AG09319 (cell line): ENCODE data around the gene CSHL1.
A peak's percentile ranks its signal among the peaks of the same experiment; 100 is the strongest.
"Not testable (repeated sequence)": the region's sequence is repeated elsewhere in the genome, so short reads cannot be mapped to it uniquely, and the experiment has no call there.

Experiments
- DNase-seq: peaks from one replicate; pipeline ENCODE4 v3.0.0-alpha.2; 2010; ENCODE audit warnings: low read depth; ENCODE audit errors: extremely low read depth
- CTCF ChIP-seq: IDR thresholded peaks from 2 replicates; pipeline ENCODE4 v1.5.1; 2011; ENCODE audit warnings: low read depth, mild to moderate bottlenecking, inconsistent platforms, low read length, moderate library complexity

The CSHL1 gene

GRCh38 chr17:63925615-63926014, 14.6 kb upstream of the CSHL1 start:
- no peak for DNase-seq
- no peak for TF ChIP-seq CTCF

GRCh38 chr17:63922402-63922801, 11.3 kb upstream of the CSHL1 start:
- not testable (repeated sequence) for DNase-seq

DNA sequence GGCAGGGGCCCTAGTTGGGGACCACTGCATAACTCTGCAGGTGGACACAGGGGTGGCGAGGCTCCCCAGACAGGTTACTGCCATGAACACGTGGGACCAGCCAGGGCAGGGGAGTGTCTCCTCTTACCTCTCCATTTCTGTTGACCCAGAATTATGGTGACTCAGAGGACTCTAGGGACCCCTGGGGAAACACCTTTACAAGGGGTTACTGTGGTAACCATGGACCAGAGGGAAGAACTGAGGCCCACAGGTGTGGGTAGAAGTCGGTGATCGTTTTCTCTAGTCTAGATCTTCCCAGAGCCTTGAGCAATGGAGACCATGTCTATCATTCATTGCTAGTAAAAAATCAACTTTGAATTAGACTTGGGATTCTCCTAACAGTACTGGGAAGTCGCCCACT, 9.7 kb upstream of the CSHL1 start:
- not testable (repeated sequence) for DNase-seq

DNA sequence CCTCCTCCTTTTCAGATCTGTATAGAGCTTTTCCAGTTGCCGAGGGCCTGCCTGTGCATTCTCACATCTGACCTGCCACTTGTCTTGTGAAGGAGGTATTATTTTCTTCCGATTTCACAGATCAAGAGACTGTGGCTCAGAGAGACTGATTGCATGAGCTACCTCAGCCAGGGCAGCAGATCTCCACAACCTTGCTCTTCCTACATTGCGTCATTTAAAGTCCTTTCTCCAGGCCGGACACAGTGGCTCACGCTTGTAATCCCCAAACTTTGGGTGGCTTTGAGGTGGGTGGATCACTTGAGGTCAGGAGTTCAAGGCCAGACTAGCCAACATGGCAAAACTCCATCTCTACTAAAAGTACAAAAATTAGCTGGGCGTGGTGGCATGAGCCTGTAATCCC, 9.0 kb upstream of the CSHL1 start:
- DNase-seq, result not testable (repeated sequence)

DNA sequence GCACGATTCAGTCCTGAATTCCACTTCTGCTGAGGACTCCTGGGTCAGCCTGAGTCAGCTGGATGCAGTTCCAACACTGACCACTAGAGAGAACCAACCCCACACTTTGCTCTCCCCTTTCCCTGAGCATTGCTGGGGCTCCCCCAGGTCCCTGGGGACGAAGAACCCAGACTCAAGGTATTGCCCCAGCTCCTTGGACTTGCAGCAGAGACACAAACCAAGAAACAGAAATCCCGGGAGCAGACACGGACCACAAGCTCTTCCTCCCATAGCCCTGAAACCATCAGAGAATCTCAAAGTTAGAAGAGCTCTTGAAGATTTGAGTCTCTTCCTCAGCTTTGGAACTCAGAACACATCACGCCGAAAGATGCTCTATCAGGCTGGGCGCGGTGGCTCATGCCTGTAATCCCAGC, 8.3 kb upstream of the CSHL1 start:
- TF ChIP-seq CTCF, result peak; percentile 90
- DNase-seq, result no peak

GRCh38 chr17:63918789-63919305, 7.8 kb upstream of the CSHL1 start, which contains the start of gene GH1:
Gene GH1 (minus strand): TSS chr17:63918839. CDS start chr17:63918776, 63 bp downstream.
- DNase-seq, result not testable (repeated sequence)

DNA sequence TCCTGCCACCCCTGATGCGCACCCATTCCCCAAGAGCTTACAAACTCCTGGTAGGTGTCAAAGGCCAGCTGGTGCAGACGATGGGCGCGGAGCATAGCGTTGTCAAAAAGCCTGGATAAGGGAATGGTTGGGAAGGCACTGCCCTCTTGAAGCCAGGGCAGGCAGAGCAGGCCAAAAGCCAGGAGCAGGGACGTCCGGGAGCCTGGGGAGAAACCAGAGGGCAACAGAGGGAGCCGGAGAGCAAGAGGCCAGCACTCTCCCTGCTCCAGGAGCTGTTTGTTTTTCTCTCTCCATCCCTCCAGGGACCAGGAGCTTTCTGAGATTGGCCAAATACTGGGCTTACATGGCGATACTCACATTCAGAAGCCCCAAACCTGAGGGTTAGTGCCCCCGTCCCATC, 7.2 kb upstream of the CSHL1 start:
- no peak for DNase-seq
- TF ChIP-seq CTCF, result no peak; the same call in 1 of the 2 replicates

DNA sequence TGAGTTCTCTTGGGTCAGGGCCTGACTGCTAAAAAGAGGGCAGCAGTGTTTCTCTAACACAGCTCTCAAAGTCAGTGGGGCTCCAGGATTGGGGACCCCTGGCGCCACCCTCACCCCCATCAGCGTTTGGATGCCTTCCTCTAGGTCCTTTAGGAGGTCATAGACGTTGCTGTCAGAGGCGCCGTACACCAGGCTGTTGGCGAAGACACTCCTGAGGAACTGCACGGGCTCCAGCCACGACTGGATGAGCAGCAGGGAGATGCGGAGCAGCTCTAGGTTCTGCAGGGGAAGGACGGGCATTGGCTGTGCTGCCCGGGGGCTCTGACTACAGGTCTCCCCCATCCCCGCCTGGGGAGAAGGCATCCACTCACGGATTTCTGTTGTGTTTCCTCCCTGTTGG, 6.6 kb upstream of the CSHL1 start:
- DNase-seq, result no peak
- TF ChIP-seq CTCF, result no peak

- not testable (repeated sequence) for DNase-seq
Observed at GRCh38 chr17:63917206-63917605, 6.1 kb upstream of the CSHL1 start.

DNA sequence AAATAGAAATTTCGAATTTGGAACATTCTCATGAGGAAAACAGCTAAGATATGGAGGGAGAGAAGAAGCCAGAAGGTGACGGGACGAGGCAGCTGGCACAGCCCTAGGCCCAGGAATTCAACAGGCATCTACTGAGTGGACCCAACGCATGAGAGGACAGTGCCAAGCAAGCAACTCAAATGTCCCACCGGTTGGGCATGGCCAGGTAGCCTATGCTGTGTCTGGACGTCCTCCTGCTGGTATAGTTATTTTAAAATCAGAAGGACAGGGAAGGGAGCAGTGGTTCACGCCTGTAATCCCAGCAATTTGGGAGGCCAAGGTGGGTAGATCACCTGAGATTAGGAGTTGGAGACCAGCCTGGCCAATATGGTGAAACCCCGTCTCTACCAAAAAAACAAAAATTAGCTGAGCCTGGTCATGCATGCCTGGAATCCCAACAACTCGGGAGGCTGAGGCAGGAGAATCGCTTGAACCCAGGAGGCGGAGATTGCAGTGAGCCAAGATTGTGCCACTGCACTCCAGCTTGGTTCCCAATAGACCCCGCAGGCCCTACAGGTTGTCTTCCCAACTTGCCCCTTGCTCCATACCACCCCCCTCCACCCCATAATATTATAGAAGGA, 5.6 kb upstream of the CSHL1 start:
- no peak for TF ChIP-seq CTCF
- DNase-seq, result no peak

GRCh38 chr17:63915753-63916152, 4.7 kb upstream of the CSHL1 start:
- not testable (repeated sequence) for DNase-seq
